Stomach (tissue), 4 donors: Measurements from ENCODE around the gene GORASP1.

Source experiments
- CTCF ChIP-seq, 7 experiments: fragments of 450-650 bp in 4 of 7; fragments of 200-600 bp in 3 of 7; sonication (generic) in 3 of 7; IDR thresholded peaks; one replicate each; pipeline ENCODE4 v1.5.1; 2016 to 2019; ENCODE audit warnings: antibody characterized with exemption in 7 of 7, control low read depth in 2 of 7, mild to moderate bottlenecking in 1 of 7
- EP300 ChIP-seq: sonication (generic); formaldehyde crosslinking; IDR thresholded peaks from one replicate; pipeline ENCODE4 v1.6.1; 2017; ENCODE audit warnings: antibody characterized with exemption
- POLR2A ChIP-seq, 4 donors: fragments of 450-650 bp; IDR thresholded peaks; one replicate each; pipeline ENCODE4 v1.6.1; 2016; ENCODE audit warnings: antibody characterized with exemption in 4 of 4, control low read depth in 2 of 4, mild to moderate bottlenecking in 1 of 4, moderate library complexity in 1 of 4
- POLR2AphosphoS5 ChIP-seq, 3 donors: sonication (generic); formaldehyde crosslinking; IDR thresholded peaks; one replicate each; pipeline ENCODE4 v1.6.1; 2016; ENCODE audit warnings: antibody characterized with exemption in 3 of 3

DNA sequence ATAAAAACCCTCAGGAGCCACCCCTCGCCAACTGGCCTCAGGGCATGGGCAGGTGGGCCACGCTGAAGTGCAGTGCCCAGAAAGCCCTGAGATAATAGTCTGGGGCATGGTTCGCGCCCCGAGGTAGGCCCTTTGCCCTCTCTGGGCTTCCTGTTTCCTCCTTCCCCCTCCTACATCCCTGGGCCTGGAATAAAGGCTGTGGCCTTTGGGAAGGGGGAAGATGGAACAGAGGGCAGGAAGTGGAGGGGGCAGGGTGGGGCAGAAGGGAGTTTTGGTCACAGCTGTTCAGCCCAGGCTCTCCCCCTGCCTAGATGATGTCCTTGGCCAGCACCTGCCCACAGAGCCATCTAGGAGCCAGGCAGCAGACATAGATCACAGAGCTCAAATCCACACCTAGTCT, 34.6 kb upstream of the GORASP1 start:
- TF ChIP-seq CTCF (IDR thresholded peaks at IDR 0.05) (no peak), EP300 (no peak), POLR2A (IDR thresholded peaks at IDR 0.05) (no peak), POLR2AphosphoS5 (IDR thresholded peaks at IDR 0.05) (peak in 1 of 3 donors; percentile 17)
